ENCODE data around the gene TM2D3. TPM values are rescaled to one million over a fixed set of nuclear protein-coding genes. Genes with fewer than 3 reads are reported as not detected.

The TM2D3 gene
- total and polyA plus RNA-seq, 2 of the 8 experiments (the other 6 are each of a cell fraction or from before 2014, with no cell fraction given): 26.4 to 28.0 TPM

DNA sequence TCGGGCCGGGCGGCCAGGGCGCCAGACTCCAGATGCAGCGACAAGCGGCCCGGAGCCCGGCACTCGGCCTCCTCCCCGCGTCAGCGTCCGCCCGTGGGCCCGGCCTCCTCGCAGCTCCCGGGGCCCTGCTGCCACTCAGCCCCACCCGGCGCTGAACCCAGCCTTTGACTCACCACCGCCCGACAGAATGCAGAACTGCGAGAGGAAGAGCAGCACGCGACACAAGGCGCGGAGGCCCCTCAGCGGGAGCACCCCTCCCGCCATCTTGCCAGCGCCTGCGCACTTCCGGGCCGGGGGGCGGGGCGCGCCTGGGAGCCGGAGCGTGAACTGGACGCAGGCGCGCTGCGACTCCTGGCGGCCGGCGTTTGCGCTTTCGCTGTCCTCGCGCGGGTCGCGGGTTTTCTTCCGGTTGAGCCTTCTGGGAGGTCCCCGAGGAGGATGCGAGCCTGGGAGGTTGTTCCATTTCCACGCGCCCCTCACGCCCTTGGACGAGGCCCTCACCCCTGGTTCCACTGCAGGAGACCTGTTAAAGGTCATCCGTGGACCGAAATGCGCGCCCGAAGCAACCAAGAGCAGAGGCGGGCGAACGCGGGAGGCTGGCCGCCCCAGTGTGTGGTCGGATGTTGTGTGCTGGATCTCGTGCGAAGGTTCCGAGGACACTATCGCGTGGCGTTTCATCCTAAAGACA lies at the start of gene TM2D3 (continued):
- TF ChIP-seq, protein P1, sequence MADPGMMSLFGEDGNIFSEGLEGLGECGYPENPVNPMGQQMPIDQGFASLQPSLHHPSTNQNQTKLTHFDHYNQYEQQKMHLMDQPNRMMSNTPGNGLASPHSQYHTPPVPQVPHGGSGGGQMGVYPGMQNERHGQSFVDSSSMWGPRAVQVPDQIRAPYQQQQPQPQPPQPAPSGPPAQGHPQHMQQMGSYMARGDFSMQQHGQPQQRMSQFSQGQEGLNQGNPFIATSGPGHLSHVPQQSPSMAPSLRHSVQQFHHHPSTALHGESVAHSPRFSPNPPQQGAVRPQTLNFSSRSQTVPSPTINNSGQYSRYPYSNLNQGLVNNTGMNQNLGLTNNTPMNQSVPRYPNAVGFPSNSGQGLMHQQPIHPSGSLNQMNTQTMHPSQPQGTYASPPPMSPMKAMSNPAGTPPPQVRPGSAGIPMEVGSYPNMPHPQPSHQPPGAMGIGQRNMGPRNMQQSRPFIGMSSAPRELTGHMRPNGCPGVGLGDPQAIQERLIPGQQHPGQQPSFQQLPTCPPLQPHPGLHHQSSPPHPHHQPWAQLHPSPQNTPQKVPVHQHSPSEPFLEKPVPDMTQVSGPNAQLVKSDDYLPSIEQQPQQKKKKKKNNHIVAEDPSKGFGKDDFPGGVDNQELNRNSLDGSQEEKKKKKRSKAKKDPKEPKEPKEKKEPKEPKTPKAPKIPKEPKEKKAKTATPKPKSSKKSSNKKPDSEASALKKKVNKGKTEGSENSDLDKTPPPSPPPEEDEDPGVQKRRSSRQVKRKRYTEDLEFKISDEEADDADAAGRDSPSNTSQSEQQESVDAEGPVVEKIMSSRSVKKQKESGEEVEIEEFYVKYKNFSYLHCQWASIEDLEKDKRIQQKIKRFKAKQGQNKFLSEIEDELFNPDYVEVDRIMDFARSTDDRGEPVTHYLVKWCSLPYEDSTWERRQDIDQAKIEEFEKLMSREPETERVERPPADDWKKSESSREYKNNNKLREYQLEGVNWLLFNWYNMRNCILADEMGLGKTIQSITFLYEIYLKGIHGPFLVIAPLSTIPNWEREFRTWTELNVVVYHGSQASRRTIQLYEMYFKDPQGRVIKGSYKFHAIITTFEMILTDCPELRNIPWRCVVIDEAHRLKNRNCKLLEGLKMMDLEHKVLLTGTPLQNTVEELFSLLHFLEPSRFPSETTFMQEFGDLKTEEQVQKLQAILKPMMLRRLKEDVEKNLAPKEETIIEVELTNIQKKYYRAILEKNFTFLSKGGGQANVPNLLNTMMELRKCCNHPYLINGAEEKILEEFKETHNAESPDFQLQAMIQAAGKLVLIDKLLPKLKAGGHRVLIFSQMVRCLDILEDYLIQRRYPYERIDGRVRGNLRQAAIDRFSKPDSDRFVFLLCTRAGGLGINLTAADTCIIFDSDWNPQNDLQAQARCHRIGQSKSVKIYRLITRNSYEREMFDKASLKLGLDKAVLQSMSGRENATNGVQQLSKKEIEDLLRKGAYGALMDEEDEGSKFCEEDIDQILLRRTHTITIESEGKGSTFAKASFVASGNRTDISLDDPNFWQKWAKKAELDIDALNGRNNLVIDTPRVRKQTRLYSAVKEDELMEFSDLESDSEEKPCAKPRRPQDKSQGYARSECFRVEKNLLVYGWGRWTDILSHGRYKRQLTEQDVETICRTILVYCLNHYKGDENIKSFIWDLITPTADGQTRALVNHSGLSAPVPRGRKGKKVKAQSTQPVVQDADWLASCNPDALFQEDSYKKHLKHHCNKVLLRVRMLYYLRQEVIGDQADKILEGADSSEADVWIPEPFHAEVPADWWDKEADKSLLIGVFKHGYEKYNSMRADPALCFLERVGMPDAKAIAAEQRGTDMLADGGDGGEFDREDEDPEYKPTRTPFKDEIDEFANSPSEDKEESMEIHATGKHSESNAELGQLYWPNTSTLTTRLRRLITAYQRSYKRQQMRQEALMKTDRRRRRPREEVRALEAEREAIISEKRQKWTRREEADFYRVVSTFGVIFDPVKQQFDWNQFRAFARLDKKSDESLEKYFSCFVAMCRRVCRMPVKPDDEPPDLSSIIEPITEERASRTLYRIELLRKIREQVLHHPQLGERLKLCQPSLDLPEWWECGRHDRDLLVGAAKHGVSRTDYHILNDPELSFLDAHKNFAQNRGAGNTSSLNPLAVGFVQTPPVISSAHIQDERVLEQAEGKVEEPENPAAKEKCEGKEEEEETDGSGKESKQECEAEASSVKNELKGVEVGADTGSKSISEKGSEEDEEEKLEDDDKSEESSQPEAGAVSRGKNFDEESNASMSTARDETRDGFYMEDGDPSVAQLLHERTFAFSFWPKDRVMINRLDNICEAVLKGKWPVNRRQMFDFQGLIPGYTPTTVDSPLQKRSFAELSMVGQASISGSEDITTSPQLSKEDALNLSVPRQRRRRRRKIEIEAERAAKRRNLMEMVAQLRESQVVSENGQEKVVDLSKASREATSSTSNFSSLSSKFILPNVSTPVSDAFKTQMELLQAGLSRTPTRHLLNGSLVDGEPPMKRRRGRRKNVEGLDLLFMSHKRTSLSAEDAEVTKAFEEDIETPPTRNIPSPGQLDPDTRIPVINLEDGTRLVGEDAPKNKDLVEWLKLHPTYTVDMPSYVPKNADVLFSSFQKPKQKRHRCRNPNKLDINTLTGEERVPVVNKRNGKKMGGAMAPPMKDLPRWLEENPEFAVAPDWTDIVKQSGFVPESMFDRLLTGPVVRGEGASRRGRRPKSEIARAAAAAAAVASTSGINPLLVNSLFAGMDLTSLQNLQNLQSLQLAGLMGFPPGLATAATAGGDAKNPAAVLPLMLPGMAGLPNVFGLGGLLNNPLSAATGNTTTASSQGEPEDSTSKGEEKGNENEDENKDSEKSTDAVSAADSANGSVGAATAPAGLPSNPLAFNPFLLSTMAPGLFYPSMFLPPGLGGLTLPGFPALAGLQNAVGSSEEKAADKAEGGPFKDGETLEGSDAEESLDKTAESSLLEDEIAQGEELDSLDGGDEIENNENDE (IDR thresholded peaks at IDR 0.05; ENCODE audit: insufficient replicate concordance, low read length): no peak
- TF ChIP-seq CEBPB (IDR thresholded peaks at IDR 0.05; ENCODE audit: low read depth, low read length) (no peak), POLR2AphosphoS5 (IDR thresholded peaks at IDR 0.05; ENCODE audit: low read depth, low read length) (peak; percentile 28; the same call in 1 of the 2 replicates), CHD1 (IDR thresholded peaks at IDR 0.05; ENCODE audit: low read depth, low read length) (no peak), SP1 (IDR thresholded peaks at IDR 0.05; ENCODE audit: low read depth, low read length) (no peak), JUND (IDR thresholded peaks at IDR 0.05; ENCODE audit: low read length) (no peak), ASH2L (IDR thresholded peaks at IDR 0.05; ENCODE audit: low read length) (peak; percentile 59), RBBP5 (IDR thresholded peaks at IDR 0.05; ENCODE audit: borderline replicate concordance, low read depth, low read length) (peak; percentile 96; the same call in 1 of the 2 replicates), YY1 (IDR thresholded peaks at IDR 0.05; ENCODE audit: low read depth, low read length) (peak; percentile 93), BACH1 (IDR thresholded peaks at IDR 0.05; ENCODE audit: low read length) (peak; percentile 43; the same call in 1 of the 2 replicates), RAD21 (IDR thresholded peaks at IDR 0.05 in 1 of 2, conservative IDR thresholded peaks at IDR 0.05 in 1 of 2; ENCODE audit: low read depth in 2 of 2, low read length in 2 of 2) (peak; percentile 53 to 66)
